Measurements from ENCODE around the gene ANKRD44.

The ANKRD44 gene

GRCh38 chr2:197170208-197170607 lies 140.4 kb downstream of the ANKRD44 start:
- no peak for DNase-seq

- peak; percentile 49 for DNase-seq
Measured at GRCh38 chr2:197168705-197169104, 141.9 kb downstream of the ANKRD44 start.

GRCh38 chr2:197167608-197168314 lies 142.8 kb downstream of the ANKRD44 start:
- DNase-seq, result no peak

GRCh38 chr2:197165020-197165419 lies 145.6 kb downstream of the ANKRD44 start:
- no peak for DNase-seq

GRCh38 chr2:197164141-197164754 lies 146.3 kb downstream of the ANKRD44 start:
- DNase-seq, result no peak

- no peak for DNase-seq
Measured at GRCh38 chr2:197163712-197164140, 146.9 kb downstream of the ANKRD44 start.

- no peak for DNase-seq
Measured at GRCh38 chr2:197161774-197162173, 148.8 kb downstream of the ANKRD44 start.

- no peak for DNase-seq
Measured at GRCh38 chr2:197159661-197160211, 150.8 kb downstream of the ANKRD44 start.

GRCh38 chr2:197158591-197159550 lies 151.7 kb downstream of the ANKRD44 start:
- DNase-seq, result no peak

GRCh38 chr2:197157879-197158537 lies 152.6 kb downstream of the ANKRD44 start:
- no peak for DNase-seq

- no peak for DNase-seq
Measured at GRCh38 chr2:197156771-197157170, 153.8 kb downstream of the ANKRD44 start.

- DNase-seq, result no peak
Measured at GRCh38 chr2:197152451-197153228, 157.9 kb downstream of the ANKRD44 start.

- DNase-seq, result no peak
Measured at GRCh38 chr2:197149546-197149945, 161.0 kb downstream of the ANKRD44 start.

GRCh38 chr2:197148401-197148800 lies 162.2 kb downstream of the ANKRD44 start:
- DNase-seq, result no peak

- DNase-seq, result no peak
Measured at GRCh38 chr2:197147942-197148341, 162.6 kb downstream of the ANKRD44 start.

- no peak for DNase-seq
Measured at GRCh38 chr2:197146995-197147394, 163.6 kb downstream of the ANKRD44 start.

GRCh38 chr2:197145471-197146056 lies 165.0 kb downstream of the ANKRD44 start:
- no peak for DNase-seq

- no peak for DNase-seq
Measured at GRCh38 chr2:197144183-197144582, 166.4 kb downstream of the ANKRD44 start.

- no peak for DNase-seq
Measured at GRCh38 chr2:197141702-197142473, 168.7 kb downstream of the ANKRD44 start.

GRCh38 chr2:197140045-197140444 lies 170.5 kb downstream of the ANKRD44 start:
- DNase-seq, result no peak

Measured in effector CD8-positive, alpha-beta T cell (primary cell).